H1 (cell line): Measurements from ENCODE around the gene GPRIN1. TPM values are rescaled to one million over a fixed set of nuclear protein-coding genes. Genes with fewer than 3 reads are reported as not detected.

Source experiments
- CTCF ChIA-PET: fragments of 300-600 bp; sonication (Branson Sonifier 250); formaldehyde crosslinking; loops from one replicate; lab custom pipeline; 2021; ENCODE audit not compliant: partially characterized antibody; lab: Charles Lee
- POLR2A ChIA-PET: fragments of 300-600 bp; sonication (Branson Sonifier 250); formaldehyde crosslinking; loops from one replicate; lab custom pipeline; 2021; ENCODE audit warnings: inconsistent platforms; ENCODE audit not compliant: partially characterized antibody; lab: Charles Lee
- DNase-seq, 2 experiments: peaks; one replicate each; pipeline versions ENCODE4 v3.0.0 to v3.0.0-alpha.2; 2010 to 2022; ENCODE audit warnings: low spot score in 2 of 2, low read depth in 1 of 2, mixed read lengths in 1 of 2
- FAIRE-seq: peaks from 2 replicates; lab custom pipeline; 2011; peaks lifted over from hg19 to GRCh38; lab: Jason Lieb, UNC
- H2AFZ ChIP-seq: 2 replicates; pipeline ENCODE4 v1.8.1; 2012; ENCODE audit warnings: low read length, inconsistent platforms
- H2AK5ac ChIP-seq: 2 replicates; pipeline ENCODE4 v1.6.1; 2013; ENCODE audit warnings: low read depth, low read length
- H2BK120ac ChIP-seq: replicated peaks from 2 replicates; pipeline ENCODE3; 2013; ENCODE audit warnings: low read depth, low read length, inconsistent platforms
- H2BK12ac ChIP-seq: 2 replicates; pipeline ENCODE4 v1.6.1; 2013; ENCODE audit warnings: low read depth, low read length
- H2BK15ac ChIP-seq: 2 replicates; pipeline ENCODE4 v1.6.1; 2013; ENCODE audit warnings: low read length
- H2BK20ac ChIP-seq: 2 replicates; pipeline ENCODE4 v1.6.1; 2013; ENCODE audit warnings: low read length
- H2BK5ac ChIP-seq: 2 replicates; pipeline ENCODE4 v1.6.1; 2013; ENCODE audit warnings: low read depth, low read length
- H3K14ac ChIP-seq: 2 replicates; pipeline ENCODE4 v1.6.1; 2013; ENCODE audit warnings: inconsistent platforms; ENCODE audit not compliant: insufficient read length
- H3K18ac ChIP-seq: 2 replicates; pipeline ENCODE4 v1.6.1; 2013; ENCODE audit warnings: low read length; ENCODE audit errors: extremely low read depth
- H3K23ac ChIP-seq: 2 replicates; pipeline ENCODE4 v1.6.1; 2013; ENCODE audit warnings: inconsistent platforms; ENCODE audit not compliant: insufficient read length
- H3K23me2 ChIP-seq: 2 replicates; pipeline ENCODE4 v1.6.1; 2013; ENCODE audit warnings: low read depth, low read length
- H3K27ac ChIP-seq: 2 replicates; pipeline ENCODE4 v1.6.1; 2011; ENCODE audit warnings: low read depth, low read length, inconsistent platforms
- H3K27me3 ChIP-seq, 4 experiments: replicated peaks in 1 of 4; 1 replicate in 1 of 4; 2 replicates in 3 of 4; pipeline versions ENCODE4 v1.6.1 to v1.8.1; 2011 to 2013; ENCODE audit warnings: low read length in 3 of 4, mild to moderate bottlenecking in 3 of 4, inconsistent platforms in 2 of 4, mixed read lengths in 2 of 4, moderate library complexity in 1 of 4; ENCODE audit not compliant: control insufficient read depth in 3 of 4, insufficient read depth in 3 of 4; ENCODE audit errors: extremely low read depth in 1 of 4
- H3K36me3 ChIP-seq, 4 experiments: 2 replicates each; pipeline versions ENCODE4 v1.6.1 to v1.8.1; 2011 to 2013; ENCODE audit warnings: mild to moderate bottlenecking in 4 of 4, low read length in 3 of 4, moderate library complexity in 2 of 4, control low read depth in 1 of 4, inconsistent platforms in 1 of 4; ENCODE audit not compliant: insufficient read depth in 4 of 4, control insufficient read depth in 2 of 4
- H3K4ac ChIP-seq: replicated peaks from 2 replicates; pipeline ENCODE3; 2013; ENCODE audit warnings: low read length, low read depth, mixed read lengths, inconsistent platforms; ENCODE audit not compliant: insufficient read length
- H3K4me1 ChIP-seq, 4 experiments: replicated peaks in 1 of 4; 1 replicate in 1 of 4; 2 replicates in 3 of 4; pipeline versions ENCODE4 v1.6.1 to v1.8.1; 2011 to 2013; ENCODE audit warnings: low read length in 3 of 4, inconsistent platforms in 2 of 4, mixed read lengths in 1 of 4; ENCODE audit not compliant: insufficient read depth in 4 of 4, control insufficient read depth in 3 of 4
- H3K4me2 ChIP-seq, 2 experiments: 2 replicates each; pipeline versions ENCODE4 v1.6.1 to v1.8.1; 2011 to 2013; ENCODE audit warnings: low read depth in 2 of 2, low read length in 2 of 2, control low read depth in 1 of 2, inconsistent platforms in 1 of 2, mild to moderate bottlenecking in 1 of 2; ENCODE audit not compliant: insufficient read depth in 1 of 2
- H3K4me3 ChIP-seq, 4 experiments: fragments of 200-600, 300-600 bp in 1 of 4; sonication (generic), shearing (Covaris generic), sonication (Bioruptor Twin) in 1 of 4; 2 replicates each; pipeline versions ENCODE4 v1.5.1 to v1.8.1; 2011 to 2016; ENCODE audit warnings: low read length in 4 of 4, low read depth in 3 of 4, control low read depth in 2 of 4, inconsistent platforms in 2 of 4, mild to moderate bottlenecking in 2 of 4, mixed read lengths in 1 of 4, moderate library complexity in 1 of 4; ENCODE audit not compliant: insufficient read depth in 2 of 4; ENCODE audit errors: extremely low read depth in 1 of 4
- H3K56ac ChIP-seq: replicated peaks from 2 replicates; pipeline ENCODE3; 2013; ENCODE audit warnings: low read depth, mild to moderate bottlenecking, mixed read lengths, low read length, inconsistent platforms; ENCODE audit not compliant: insufficient read length
- H3K79me1 ChIP-seq: 2 replicates; pipeline ENCODE4 v1.6.1; 2013; ENCODE audit warnings: low read depth, low read length, control low read depth
- H3K79me2 ChIP-seq, 2 experiments: 2 replicates each; pipeline versions ENCODE4 v1.6.1 to v1.8.1; 2012 to 2013; ENCODE audit warnings: low read length in 2 of 2, mild to moderate bottlenecking in 2 of 2, inconsistent platforms in 1 of 2; ENCODE audit not compliant: insufficient read depth in 2 of 2, control insufficient read depth in 1 of 2
- H3K9ac ChIP-seq, 4 experiments: replicated peaks in 1 of 4; 1 replicate in 1 of 4; 2 replicates in 3 of 4; pipeline versions ENCODE4 v1.6.1 to v1.8.1; 2011 to 2013; ENCODE audit warnings: low read depth in 3 of 4, low read length in 3 of 4, control low read depth in 2 of 4, mild to moderate bottlenecking in 2 of 4, moderate library complexity in 2 of 4, inconsistent platforms in 1 of 4; ENCODE audit errors: extremely low read depth in 1 of 4
- H3K9me3 ChIP-seq, 2 experiments: 2 replicates each; pipeline versions ENCODE4 v1.6.1 to v1.8.1; 2012 to 2013; ENCODE audit warnings: mild to moderate bottlenecking in 2 of 2, moderate library complexity in 2 of 2, control low read depth in 1 of 2, inconsistent platforms in 1 of 2, low read depth in 1 of 2, low read length in 1 of 2, mixed read lengths in 1 of 2; ENCODE audit not compliant: insufficient read depth in 2 of 2
- H4K20me1 ChIP-seq, 2 experiments: replicated peaks in 1 of 2; 2 replicates each; pipeline versions ENCODE3 to v1.8.1; 2011 to 2013; ENCODE audit warnings: inconsistent platforms in 2 of 2, low read length in 2 of 2, mild to moderate bottlenecking in 1 of 2; ENCODE audit not compliant: insufficient read depth in 2 of 2, control insufficient read depth in 1 of 2
- H4K5ac ChIP-seq: 2 replicates; pipeline ENCODE4 v1.6.1; 2013; ENCODE audit warnings: low read length, low read depth, mixed read lengths, inconsistent platforms; ENCODE audit not compliant: insufficient read length
- H4K8ac ChIP-seq: 2 replicates; pipeline ENCODE4 v1.8.0; 2013; ENCODE audit warnings: mild to moderate bottlenecking, moderate library complexity, low read length, inconsistent platforms; ENCODE audit not compliant: insufficient read depth; ENCODE audit errors: extremely low read depth
- H4K91ac ChIP-seq: replicated peaks from 2 replicates; pipeline ENCODE3; 2013; ENCODE audit warnings: low read length, mixed read lengths, inconsistent platforms; ENCODE audit not compliant: insufficient read length
- BACH1 ChIP-seq: IDR thresholded peaks from 2 replicates; pipeline ENCODE4 v1.6.1; 2012; ENCODE audit warnings: low read length, improper control_type of control experiment
- EP300 ChIP-seq, 2 experiments: IDR thresholded peaks; 1 replicate in 1 of 2; 2 replicates in 1 of 2; pipeline ENCODE4 v1.6.1; 2011 to 2012; ENCODE audit warnings: low read depth in 2 of 2, low read length in 2 of 2, mild to moderate bottlenecking in 2 of 2, borderline replicate concordance in 1 of 2, inconsistent platforms in 1 of 2, moderate library complexity in 1 of 2
- HDAC6 ChIP-seq: IDR thresholded peaks from one replicate; pipeline ENCODE4 v1.7.1; 2012; ENCODE audit warnings: low read depth, mild to moderate bottlenecking, inconsistent platforms, low read length, moderate library complexity
- KDM4A ChIP-seq: IDR thresholded peaks from one replicate; pipeline ENCODE4 v1.7.1; 2012; ENCODE audit warnings: low read depth, mild to moderate bottlenecking, moderate library complexity, low read length, inconsistent platforms; ENCODE audit not compliant: severe bottlenecking
- KDM5A ChIP-seq: fragments of 200-600 bp; IDR thresholded peaks from 2 replicates; pipeline ENCODE4 v1.7.1; 2012; ENCODE audit warnings: mild to moderate bottlenecking, low read length, inconsistent platforms, mixed read lengths
- POLR2AphosphoS5 ChIP-seq: IDR thresholded peaks from 2 replicates; pipeline ENCODE4 v1.6.1; 2011; ENCODE audit warnings: low read depth, low read length
- SIRT6 ChIP-seq: IDR thresholded peaks from one replicate; pipeline ENCODE4 v1.7.1; 2012; ENCODE audit warnings: low read length, inconsistent platforms
- WGBS, 2 experiments: shearing (Covaris generic) in 1 of 2; methylation state at CpG; one replicate each; pipeline versions ENCODE4 v1.1.6 to v1.1.7; 2013 to 2015; ENCODE audit warnings: low lambda C conversion rate in 2 of 2, mixed read lengths in 2 of 2, inconsistent platforms in 1 of 2, low coverage in 1 of 2, missing lambda C conversion rate in 1 of 2; ENCODE audit not compliant: insufficient replicate concordance in 2 of 2, insufficient coverage in 1 of 2, insufficient read length in 1 of 2; ENCODE audit errors: extremely low coverage in 1 of 2, missing lambda C conversion rate in 1 of 2; 5-methylcytosine and 5-hydroxymethylcytosine counted together
- polyA plus RNA-seq, 7 experiments: library from polyadenylated mRNA; depleted of rRNA in 3 of 7; stranded (reverse) in 5 of 7; unstranded in 2 of 7; fragments of >200 nt in 5 of 7; fragments of 200-250 nt in 2 of 7; gene quantifications; 1 replicate in 5 of 7; 2 replicates in 1 of 7; 4 replicates in 1 of 7; pipeline versions ENCODE4 v1.2.1 to v1.2.3, GENCODE V29; 2011 to 2013; ENCODE audit warnings: missing spikeins in 2 of 7, mixed read lengths in 2 of 7
- total RNA-seq: library from RNA; stranded (reverse); fragmentation: NEBNext Ultra II Directional; extraction: Animal tissue kit (Norgen Biotek cat#: 25700); gene quantifications from 2 replicates; pipeline ENCODE4 v1.2.1, GENCODE V29; 2021

The GPRIN1 gene
- total and polyA plus RNA-seq, 2 of the 8 experiments (the other 6 are each of a cell fraction or from before 2014, with no cell fraction given) = 3.3 to 12.0 TPM

DNA sequence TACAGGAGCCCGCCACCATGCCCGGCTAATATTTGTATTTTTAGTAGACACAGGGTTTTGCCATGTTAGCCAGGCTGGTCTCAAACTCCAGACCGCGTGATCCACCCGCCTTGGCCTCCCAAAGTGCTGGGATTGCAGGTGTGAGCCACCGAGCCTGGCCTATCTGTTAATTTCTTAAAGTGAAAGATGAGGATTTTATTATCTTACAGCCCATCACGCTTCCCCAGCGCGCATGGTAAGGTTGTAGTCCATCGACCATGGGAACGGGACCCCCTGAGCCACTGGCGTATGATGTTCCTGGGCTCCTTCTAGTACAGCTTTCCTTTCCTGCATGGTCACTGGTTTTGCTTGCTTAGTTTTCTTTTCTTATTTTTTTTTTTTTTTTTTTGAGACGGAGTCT is 52.1 kb downstream of the GPRIN1 start:
- Histone ChIP-seq H3K56ac (no peak overlapping the region), H3K79me2 (no peaks in the 10 kb centered on the region), H3K27me3 (no peaks in the 10 kb centered on the region), H3K36me3 (no peaks in the 10 kb centered on the region), H3K27ac (no peak overlapping the region), H3K14ac (no peak overlapping the region), H2AK5ac (no peak overlapping the region), H3K4me3 (no peak overlapping the region), H4K91ac (no peak overlapping the region), H2BK12ac (no peak overlapping the region), H3K18ac (no peak overlapping the region), H3K23ac (no peak overlapping the region), H2BK5ac (no peak overlapping the region), H3K4me1 (peaks cover 0 to 11% (median 5%) of the 10 kb centered on the region in 4 experiments; a peak in 5 of 7 replicates), H4K20me1 (no peaks in the 10 kb centered on the region), H3K4ac (no peak overlapping the region), H3K4me2 (no peak overlapping the region), H3K9me3 (no peaks in the 10 kb centered on the region), H4K5ac (no peak overlapping the region), H2BK20ac (no peak overlapping the region), H4K8ac (no peak overlapping the region), H2BK120ac (no peak overlapping the region), H3K9ac (no peak overlapping the region), H2BK15ac (no peak overlapping the region), H3K79me1 (no peaks in the 10 kb centered on the region), H3K23me2 (no peaks in the 10 kb centered on the region; the same call in 1 of the 2 replicates), H2AFZ (no peak overlapping the region)
- DNase-seq (no peak), FAIRE-seq (no peak)
- ChIA-PET POLR2A (interaction anchor here (0.7 to 1.6 kb wide), 5 partner anchors 14 to 175 kb away, joined by 3 to 5 read pairs (median 4); partner anchors contain the start of gene RNF44), CTCF (interaction anchor here (1.2 to 3.3 kb wide), 3 partner anchors 20 to 49 kb away, joined by 4 to 16 read pairs (median 4); partner anchors contain the start of gene RNF44)
- TF ChIP-seq KDM4A = no peak
- no peak for TF ChIP-seq SIRT6
- no peak for TF ChIP-seq HDAC6
- no peak for TF ChIP-seq POLR2AphosphoS5
- TF ChIP-seq BACH1 = no peak
- no peak for TF ChIP-seq EP300 (IDR thresholded peaks at IDR 0.05; ENCODE audit: borderline replicate concordance in 1 of 2, low read depth in 2 of 2, low read length in 2 of 2)
- no peak for TF ChIP-seq KDM5A
- 96% methylated on average over 12 of the region's 13 CpGs; no CpG with 5 or more reads in 1 of the 2 experiments for WGBS, 2 experiments
